OCI-M2 (cell line): ENCODE data around the gene FAM114A2.
"Not testable (repeated sequence)": the region's sequence is repeated elsewhere in the genome, so short reads cannot be mapped to it uniquely, and the experiment has no call there.

Experiments
- DNase-seq: peaks from one replicate; lab custom pipeline; 2025; ENCODE audit not compliant: unreplicated experiment; lab: John Stamatoyannopoulos, UW

Gene FAM114A2

GRCh38 chr5:154049636-154050035 lies 10.9 kb upstream of the FAM114A2 start:
- no peak for DNase-seq

DNA sequence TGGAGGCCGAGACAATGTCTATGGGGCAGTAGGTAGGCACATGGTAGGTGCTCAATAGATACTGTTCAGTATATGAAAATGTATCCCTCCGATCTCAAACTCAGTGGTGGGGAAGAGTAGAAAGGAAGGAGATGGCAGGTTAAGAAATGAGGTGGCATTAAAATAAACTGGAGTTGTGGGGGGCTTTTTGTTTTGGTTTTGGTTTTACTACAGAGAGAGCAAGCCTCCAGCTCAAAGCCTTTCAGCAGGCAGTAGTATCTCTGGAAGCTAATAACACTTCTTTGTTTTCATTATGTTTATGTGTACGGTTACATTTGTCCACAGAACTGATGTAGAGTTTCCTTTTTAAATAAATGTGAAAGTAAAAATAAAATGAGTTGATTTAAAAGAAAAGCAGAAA lies 8.6 kb upstream of the FAM114A2 start:
- DNase-seq = no peak

DNA sequence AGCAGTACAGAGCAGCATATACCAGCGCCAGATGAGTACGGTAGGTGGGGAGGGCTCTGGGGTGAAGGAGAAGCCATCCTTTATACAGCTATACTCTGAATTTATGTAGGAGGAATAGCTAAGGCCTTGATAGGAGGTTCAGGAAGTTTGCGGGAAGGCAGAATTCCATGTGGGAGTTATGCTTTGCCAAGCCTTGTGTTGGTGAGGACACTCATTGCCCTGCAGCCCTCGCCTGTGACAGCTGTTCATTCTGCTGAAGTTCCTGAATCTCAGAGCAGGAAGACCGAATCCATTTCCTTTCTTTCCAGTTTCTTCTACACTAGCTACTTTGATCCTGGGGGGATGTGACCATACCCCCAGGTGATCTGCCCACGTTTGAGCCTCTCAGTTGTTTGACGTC lies 7.8 kb upstream of the FAM114A2 start:
- no peak for DNase-seq

- DNase-seq = no peak
Observed at GRCh38 chr5:154044581-154044980, 5.9 kb upstream of the FAM114A2 start.

DNA sequence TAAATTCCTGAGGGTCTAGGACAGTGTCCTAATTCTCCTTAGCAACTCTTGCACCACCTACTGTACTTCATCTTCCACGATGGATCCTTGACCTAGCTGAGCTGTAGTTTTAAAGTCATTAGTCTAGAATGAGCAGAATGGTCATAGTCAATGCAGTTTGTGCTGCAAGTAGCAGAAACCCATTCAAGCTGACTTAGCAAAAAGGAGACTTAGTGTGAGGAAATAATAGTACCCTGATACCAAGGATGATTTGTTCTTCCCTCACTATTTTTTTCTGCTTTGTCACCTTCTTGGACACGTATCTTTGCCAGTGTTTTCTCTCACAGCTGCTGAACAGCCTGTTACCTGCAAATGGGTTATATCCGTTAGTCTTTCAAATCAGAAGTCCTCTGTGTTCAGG lies 5.4 kb upstream of the FAM114A2 start:
- DNase-seq = no peak

DNA sequence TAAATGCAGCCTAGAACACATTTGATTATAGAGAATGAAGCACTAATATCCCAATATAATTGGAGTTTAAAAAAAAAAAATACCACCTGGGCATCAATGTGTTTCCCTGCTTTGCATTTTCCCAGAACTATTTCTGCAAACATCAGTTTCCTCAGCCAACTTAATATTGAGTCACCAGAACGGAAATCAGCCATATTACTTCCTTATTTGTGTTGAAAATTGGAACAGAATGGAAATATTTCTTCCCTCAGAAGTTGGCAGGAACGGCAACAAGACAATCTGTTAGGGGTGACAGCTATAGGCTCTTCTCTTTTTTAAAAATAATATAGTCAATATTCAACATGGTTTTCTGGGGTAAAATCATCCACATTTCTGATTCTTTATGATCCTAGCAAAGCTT lies 4.1 kb upstream of the FAM114A2 start:
- no peak for DNase-seq

- DNase-seq = no peak
Observed at GRCh38 chr5:154039458-154039829, 734 bp upstream of the FAM114A2 start.

GRCh38 chr5:154038261-154038706 lies 426 bp downstream of the FAM114A2 start:
- no peak for DNase-seq

GRCh38 chr5:154034944-154035343 lies 3.8 kb downstream of the FAM114A2 start:
- DNase-seq = no peak

DNA sequence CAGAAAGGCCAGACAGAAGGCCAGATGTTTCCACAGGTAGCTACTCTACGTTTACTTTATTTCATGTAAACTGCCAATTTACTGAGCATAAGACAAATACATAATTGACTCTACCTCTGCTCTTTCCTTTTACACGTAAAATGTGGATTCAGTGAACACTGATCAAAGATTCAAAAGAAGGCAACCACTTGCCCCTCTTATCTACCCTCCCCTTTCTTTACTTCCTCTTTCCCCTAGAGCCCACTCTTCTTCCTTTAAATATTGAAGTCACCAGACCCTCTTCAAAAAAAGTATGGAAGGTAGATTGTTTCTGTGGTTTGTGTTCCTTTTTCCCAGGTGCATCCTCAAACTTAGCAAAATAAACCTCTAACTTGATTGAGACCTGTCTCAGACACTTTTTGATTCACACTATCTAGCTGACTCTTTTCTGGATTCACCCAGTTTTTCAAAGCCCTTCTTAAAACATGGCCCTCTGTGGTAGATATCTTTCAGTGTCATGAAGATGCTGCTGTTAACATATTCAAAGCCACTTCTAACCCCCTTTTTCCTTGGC lies 6.7 kb downstream of the FAM114A2 start:
- no peak for DNase-seq

DNA sequence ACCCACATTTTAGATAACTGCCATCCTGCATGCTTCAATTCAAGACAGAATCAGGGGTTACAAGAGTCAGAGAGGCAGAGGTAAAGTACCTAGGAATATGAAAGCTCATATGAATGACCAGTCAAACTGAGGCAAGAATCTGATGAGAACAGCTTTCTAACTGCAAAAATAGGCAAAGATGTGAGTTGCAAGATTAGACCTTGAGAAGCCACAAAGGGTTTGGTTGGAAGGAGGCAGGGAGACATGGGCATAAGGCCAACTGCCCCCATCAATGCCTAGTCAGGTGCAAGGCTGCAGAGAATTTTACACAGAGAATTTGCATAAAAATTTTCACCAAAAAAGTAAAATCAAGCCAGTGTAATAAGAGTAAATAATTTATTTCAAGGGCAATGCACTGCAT lies 12.8 kb downstream of the FAM114A2 start:
- DNase-seq = no peak

GRCh38 chr5:154018919-154019318 lies 19.8 kb downstream of the FAM114A2 start:
- DNase-seq = not testable (repeated sequence)

DNA sequence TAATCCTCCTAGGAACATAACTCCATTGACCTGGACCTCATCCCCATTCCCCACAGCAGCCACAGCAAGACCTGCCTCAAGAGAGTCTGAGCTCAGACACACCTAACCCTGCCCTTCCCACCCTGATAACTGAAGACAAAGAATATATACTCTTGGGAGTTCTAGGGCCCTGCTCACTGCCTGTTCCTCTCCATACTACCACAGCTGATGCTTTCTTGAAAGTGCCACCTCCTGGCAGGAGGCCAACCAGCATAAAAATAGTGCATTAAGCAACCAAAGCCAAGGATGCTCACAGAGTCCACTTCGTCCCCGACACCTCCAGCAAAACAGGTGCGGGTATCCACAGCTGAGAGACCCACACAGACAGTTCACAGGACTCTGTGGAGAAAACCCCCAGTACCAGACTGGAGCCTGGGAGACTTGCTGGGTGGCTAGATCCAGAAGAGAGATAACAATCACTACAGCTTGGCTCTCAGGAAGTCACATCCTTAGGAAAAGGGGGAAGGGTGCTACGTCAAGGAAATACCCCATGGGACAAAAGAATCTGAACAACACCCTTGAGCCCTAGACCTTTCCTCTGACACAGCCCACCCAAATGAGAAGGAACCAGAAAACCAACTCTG lies 23.5 kb downstream of the FAM114A2 start:
- no peak for DNase-seq

GRCh38 chr5:154010660-154011059 lies 28.1 kb downstream of the FAM114A2 start:
- no peak for DNase-seq

DNA sequence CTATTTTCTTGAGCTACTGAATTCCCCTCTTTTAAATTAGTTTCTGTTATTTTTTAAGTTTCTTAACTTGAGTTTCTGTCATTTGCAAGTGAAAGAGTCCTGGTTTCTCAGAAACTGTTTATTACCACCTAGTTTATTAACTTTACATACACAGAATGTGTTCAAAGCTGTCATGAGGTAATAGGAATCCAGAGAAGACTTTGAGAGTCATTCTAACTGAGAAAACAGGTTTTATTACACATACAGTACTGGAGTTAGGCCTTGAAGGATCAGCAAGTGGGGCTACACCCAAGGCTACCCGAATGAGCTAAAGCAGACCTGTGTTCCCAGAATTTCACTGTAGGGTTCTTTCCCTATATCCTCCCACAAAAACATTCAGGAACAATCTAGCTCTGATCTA lies 33.1 kb downstream of the FAM114A2 start:
- DNase-seq = no peak

- no peak for DNase-seq
Observed at GRCh38 chr5:154002511-154003020, 36.1 kb downstream of the FAM114A2 start.

DNA sequence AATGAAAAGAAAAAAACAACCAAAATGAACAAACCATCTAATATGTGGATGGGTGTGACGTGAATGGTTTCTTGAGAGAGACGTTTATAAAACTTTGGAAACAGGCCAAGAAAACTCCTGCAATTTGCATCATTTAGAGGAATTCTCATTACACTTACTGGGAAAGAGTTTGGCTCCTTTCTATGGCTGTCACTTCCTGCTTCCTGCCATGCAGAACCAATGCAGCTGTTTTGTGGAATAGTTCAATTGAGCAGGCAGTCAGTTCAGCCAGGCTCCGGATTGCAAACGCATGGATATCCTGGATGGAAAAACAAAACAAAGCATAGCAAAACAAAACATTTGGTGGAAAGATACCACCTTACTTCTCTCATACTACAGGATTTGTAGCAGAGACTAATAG lies 36.6 kb downstream of the FAM114A2 start:
- no peak for DNase-seq

- no peak for DNase-seq
Observed at GRCh38 chr5:154000703-154001102, 38.0 kb downstream of the FAM114A2 start.

DNA sequence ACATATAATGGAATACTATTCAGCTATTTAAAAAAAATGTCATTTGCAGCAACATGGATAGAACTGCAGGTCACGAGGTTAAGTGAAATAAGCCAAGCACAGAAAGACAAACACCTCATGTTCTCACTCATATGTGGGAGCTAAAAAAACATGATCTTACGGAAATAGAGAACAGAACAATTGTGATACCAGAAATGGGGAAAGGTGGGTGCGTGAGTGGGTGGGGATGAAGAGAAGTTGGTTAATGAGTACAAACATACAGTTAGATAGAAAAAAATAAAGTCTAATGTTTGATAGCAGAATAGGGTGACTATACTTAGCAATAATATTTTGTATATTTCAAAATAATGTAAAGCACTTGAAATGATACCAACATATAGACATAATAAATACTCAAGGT lies 38.7 kb downstream of the FAM114A2 start:
- no peak for DNase-seq

- DNase-seq = no peak
Observed at GRCh38 chr5:153998768-153999167, 39.9 kb downstream of the FAM114A2 start.

- DNase-seq = no peak
Observed at GRCh38 chr5:153998010-153998409, 40.7 kb downstream of the FAM114A2 start.

DNA sequence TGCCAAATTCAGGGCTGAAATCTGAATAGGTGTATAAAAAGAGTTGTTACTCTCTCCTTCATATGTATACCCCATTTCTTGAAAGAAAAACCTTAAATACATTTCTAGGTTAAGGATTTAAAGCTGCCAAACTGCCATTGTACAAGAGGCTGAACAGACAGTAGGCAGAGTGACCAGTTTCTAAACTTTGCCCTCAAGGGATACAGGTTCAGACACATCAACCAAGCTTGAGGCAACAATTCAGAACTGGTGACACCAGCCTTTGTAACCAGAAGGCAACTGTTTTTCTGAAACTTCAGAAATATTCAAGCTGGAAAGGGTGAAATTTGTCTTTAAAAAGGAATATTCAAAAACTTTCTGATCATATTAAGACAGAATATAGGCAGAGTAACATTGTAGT lies 47.5 kb downstream of the FAM114A2 start:
- no peak for DNase-seq

DNA sequence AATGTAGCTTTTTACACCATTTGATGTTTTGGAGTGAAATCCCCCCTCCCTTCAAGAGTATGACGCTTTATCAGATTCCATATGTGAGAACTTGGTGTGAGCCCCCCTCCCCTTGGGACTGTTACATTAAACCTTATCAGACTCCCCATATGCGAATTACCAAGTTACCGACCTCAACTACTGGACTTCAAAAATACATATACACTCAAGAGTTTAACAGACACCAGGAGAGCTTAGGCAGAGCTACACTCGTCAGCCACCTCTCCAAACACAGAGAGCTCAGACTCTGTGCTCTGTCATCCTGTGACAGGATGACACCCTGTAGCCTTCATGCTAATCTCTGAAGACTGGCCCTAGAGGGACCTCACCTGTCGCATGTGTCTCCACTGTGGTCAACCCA lies 50.2 kb downstream of the FAM114A2 start:
- no peak for DNase-seq
